Neural cell (in vitro differentiated cells): ENCODE measurements around the gene MMP15.

Experiments
- CTCF ChIP-seq: fragments of 450-650 bp; IDR thresholded peaks from 2 replicates; pipeline ENCODE4 v1.5.1; 2014; ENCODE audit warnings: antibody characterized with exemption, mild to moderate bottlenecking, moderate library complexity; ENCODE audit not compliant: poor library complexity, severe bottlenecking
- EZH2 ChIP-seq: fragments of 200-600, 300-800 bp; shearing (Covaris generic), sonication (generic); IDR thresholded peaks from 2 replicates; pipeline ENCODE4 v1.6.1; 2014; ENCODE audit warnings: antibody characterized with exemption, low read length, borderline replicate concordance, mild to moderate bottlenecking; ENCODE audit not compliant: insufficient read depth, poor library complexity, severe bottlenecking
- POLR2AphosphoS5 ChIP-seq: IDR thresholded peaks from 2 replicates; pipeline ENCODE4 v1.6.1; 2012
- REST ChIP-seq: IDR thresholded peaks from 2 replicates; pipeline ENCODE4 v1.6.1; 2012; ENCODE audit warnings: borderline replicate concordance
- SMC3 ChIP-seq: fragments of 450-650 bp; conservative IDR thresholded peaks from 2 replicates; pipeline ENCODE4 v1.6.1; 2014; ENCODE audit warnings: antibody characterized with exemption, mild to moderate bottlenecking, moderate library complexity; ENCODE audit not compliant: poor library complexity
- TAF1 ChIP-seq: IDR thresholded peaks from 2 replicates; pipeline ENCODE4 v1.6.1; 2012; ENCODE audit warnings: low read depth

GRCh38 chr16:57977418-57978069 is 48.0 kb upstream of the MMP15 start:
- TF ChIP-seq CTCF, result no peak
- TF ChIP-seq TAF1, result no peak
- no peak for TF ChIP-seq EZH2
- no peak for TF ChIP-seq REST
- TF ChIP-seq POLR2AphosphoS5, result no peak
- no peak for TF ChIP-seq SMC3
